GM10248 (cell line): ENCODE measurements around the gene MAD1L1.
"Not testable (repeated sequence)": the region's sequence is repeated elsewhere in the genome, so short reads cannot be mapped to it uniquely, and the experiment has no call there.

Source experiments
- CTCF ChIA-PET: fragments of 300-600 bp; sonication (Branson Sonifier 250); formaldehyde crosslinking; extraction: SDS; loops from one replicate; lab custom pipeline; 2021; ENCODE audit warnings: antibody characterized with exemption; lab: Yijun Ruan, JAX
- POLR2A ChIA-PET: fragments of 350-650 bp; sonication (Branson Sonifier 250); formaldehyde crosslinking; extraction: SDS; loops from one replicate; lab custom pipeline; 2020; ENCODE audit warnings: antibody characterized with exemption; lab: Yijun Ruan, JAX
- DNase-seq: peaks from one replicate; pipeline ENCODE4 v3.0.0; 2012; ENCODE audit errors: extremely low spot score
- CTCF ChIP-seq: IDR thresholded peaks from 2 replicates; pipeline ENCODE4 v1.5.1; 2012; ENCODE audit warnings: mild to moderate bottlenecking, low read depth; ENCODE audit errors: extremely low read depth, missing control alignments, control extremely low read depth

The MAD1L1 gene

GRCh38 chr7:1971946-1972654 lies 260.6 kb downstream of the MAD1L1 start:
- ChIA-PET CTCF (no interaction called here), POLR2A (no interaction called here)
- no peak for TF ChIP-seq CTCF
- no peak for DNase-seq

GRCh38 chr7:1970895-1971294 lies 261.9 kb downstream of the MAD1L1 start:
- POLR2A ChIA-PET, result no interaction called here
- no peak for DNase-seq
- TF ChIP-seq CTCF, result no peak
- CTCF ChIA-PET, result no interaction called here

GRCh38 chr7:1970285-1970660 lies 262.5 kb downstream of the MAD1L1 start:
- POLR2A ChIA-PET, DNase-seq: not testable (repeated sequence)
- CTCF ChIA-PET, result interaction anchor here (1.2 to 1.5 kb wide), 2 partner anchors 9 to 10 kb away, joined by 3 to 4 read pairs; no protein-coding TSS in a partner anchor

GRCh38 chr7:1969459-1970284 lies 263.1 kb downstream of the MAD1L1 start:
- no peak for TF ChIP-seq CTCF
- ChIA-PET POLR2A (no interaction called here), CTCF (interaction anchor here (0.6 to 1.5 kb wide), 4 partner anchors 9 to 23 kb away, joined by 3 to 4 read pairs (median 3); no protein-coding TSS in a partner anchor)
- DNase-seq, result no peak

- TF ChIP-seq CTCF, result no peak
- POLR2A ChIA-PET, result no interaction called here
- DNase-seq, result no peak
- CTCF ChIA-PET, result interaction anchor here (1.1 to 1.5 kb wide), 2 partner anchors 8 to 24 kb away, joined by 3 read pairs; no protein-coding TSS in a partner anchor
Measured at GRCh38 chr7:1968397-1969111, 264.2 kb downstream of the MAD1L1 start.

- TF ChIP-seq CTCF, result no peak
- CTCF ChIA-PET, result no interaction called here
Measured at GRCh38 chr7:1967512-1968396, 265.0 kb downstream of the MAD1L1 start.

More at GRCh38 chr7:1967512-1968396, 265.0 kb downstream of the MAD1L1 start:
- DNase-seq, result no peak
- POLR2A ChIA-PET, result no interaction called here
